ENCODE measurements around the gene TULP4.
"Not testable (repeated sequence)": the region's sequence is repeated elsewhere in the genome, so short reads cannot be mapped to it uniquely, and the experiment has no call there.

The TULP4 gene

DNA sequence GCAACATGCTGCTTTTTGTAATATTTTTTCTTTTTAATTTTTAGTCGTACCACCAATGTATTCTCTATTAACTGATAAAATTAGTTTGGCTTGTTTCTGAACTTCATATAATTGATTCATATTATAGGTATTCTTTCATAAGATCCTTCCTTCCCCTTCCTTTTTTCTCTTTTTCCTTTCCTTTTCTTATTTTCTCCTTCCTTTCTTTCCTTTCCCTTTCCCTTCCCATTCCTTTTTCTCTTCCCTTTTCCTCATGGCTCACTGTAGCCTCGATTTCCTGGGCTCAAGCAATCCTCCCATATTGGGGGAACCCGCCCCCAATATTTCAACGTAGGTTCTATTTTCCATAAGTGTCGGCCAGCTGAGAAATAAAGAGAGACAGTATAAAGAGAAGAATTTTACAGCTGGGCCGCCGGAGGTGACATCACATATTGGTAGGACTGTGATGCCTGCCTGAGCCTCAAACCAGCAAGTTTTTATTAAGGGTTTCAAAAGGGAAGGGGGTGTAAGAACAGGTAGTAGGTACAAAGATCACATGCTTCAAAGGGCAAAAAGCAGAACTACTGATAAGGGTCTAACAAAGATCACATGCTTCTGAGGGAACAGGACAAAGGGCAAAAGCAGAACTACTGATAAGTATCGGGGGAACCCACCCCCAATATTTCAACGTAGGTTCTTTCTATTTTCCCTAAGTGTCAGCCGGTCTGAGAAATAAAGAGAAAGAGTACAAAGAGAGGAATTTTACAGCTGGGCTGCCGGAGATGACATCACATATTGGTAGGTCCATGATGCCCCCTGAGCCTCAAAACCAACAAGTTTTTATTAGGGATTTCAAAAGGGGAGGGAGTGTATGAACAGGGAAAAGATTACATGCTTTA lies 16.1 kb upstream of the TULP4 start:
- not testable (repeated sequence) for DNase-seq

DNA sequence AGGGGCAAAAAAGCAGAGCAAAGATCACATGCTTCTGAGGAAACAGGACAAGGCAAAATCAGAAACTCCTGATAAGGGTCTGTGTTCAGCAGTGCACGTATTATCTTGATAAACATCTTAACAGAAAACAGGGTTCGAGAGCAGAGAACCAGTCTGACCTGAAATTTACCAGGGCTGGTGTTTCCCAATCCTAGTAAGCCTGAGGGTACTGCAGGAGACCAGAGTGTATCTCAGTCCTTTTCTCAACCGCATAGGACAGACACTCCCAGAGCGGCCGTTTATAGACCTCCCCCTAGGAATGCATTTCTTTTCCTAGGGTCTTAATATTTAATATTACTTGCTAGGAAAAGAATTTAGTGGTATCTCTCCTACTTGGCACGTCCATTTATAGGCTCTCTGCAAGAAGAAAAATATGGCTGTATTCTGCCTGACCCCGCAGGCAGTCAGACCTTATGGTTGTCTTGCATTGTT lies 15.4 kb upstream of the TULP4 start:
- DNase-seq, result not testable (repeated sequence)

- not testable (repeated sequence) for DNase-seq
These were observed 14.6 kb upstream of the TULP4 start for GRCh38 chr6:158297657-158298056.

DNA sequence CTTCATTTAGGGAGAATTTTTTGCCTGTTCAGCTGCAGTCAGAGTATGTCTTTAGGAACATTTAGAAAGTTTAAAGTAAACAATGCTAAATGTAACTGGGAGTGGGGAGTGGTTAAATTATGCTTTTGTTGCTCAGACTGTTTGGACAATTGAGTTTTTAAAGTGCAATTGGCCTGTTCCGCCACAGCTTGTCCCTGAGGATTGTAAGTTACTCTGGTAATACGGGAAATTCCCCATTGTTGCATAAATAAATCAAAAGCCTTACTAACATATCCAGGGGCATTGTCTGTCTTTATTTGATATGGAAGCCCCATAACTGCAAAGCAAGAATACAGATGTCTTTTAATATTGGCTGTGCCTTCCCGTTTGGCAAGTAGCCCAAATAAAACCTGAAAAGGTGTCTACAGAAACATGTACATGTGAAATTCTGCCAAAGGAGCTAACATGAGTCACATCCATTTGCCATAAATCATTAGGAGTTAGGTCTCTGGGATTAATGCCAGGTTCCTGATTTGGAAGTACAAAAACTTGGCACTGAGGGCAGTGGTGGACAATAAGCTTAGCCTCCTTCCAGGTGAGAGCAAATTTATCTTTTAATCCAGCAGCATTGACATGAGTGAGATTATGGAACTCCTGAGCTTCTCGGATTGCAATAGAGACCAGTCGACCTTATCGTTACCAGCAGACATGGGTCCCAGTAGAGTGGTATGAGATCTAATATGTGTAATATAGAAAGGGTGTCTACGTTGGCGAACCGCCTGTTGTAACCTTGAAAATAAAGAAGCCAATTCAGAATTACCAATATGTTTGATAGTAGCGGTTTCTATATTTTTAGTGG lies 11.7 kb upstream of the TULP4 start:
- DNase-seq, result not testable (repeated sequence)

DNA sequence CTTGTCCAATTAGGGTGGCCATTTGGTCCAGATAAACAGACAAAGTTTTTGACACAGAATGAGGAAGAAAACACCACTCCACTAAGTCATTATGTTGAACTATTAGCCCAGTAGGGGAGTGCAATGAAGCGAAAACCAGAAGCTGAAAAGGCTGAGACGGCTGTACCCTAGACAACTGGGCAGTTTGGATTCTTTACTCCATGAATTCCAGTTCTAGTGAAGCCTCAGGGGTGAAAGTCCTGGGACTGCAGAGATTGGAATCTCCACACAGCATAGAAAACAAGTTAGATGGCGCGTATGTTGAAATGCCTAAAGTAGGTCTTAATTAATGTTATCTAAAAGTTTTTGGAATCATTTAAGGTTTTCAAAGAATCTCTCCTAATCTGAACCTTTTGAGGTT lies 10.7 kb upstream of the TULP4 start:
- not testable (repeated sequence) for DNase-seq

GRCh38 chr6:158302195-158302796 lies 10.0 kb upstream of the TULP4 start:
- DNase-seq, result not testable (repeated sequence)

DNA sequence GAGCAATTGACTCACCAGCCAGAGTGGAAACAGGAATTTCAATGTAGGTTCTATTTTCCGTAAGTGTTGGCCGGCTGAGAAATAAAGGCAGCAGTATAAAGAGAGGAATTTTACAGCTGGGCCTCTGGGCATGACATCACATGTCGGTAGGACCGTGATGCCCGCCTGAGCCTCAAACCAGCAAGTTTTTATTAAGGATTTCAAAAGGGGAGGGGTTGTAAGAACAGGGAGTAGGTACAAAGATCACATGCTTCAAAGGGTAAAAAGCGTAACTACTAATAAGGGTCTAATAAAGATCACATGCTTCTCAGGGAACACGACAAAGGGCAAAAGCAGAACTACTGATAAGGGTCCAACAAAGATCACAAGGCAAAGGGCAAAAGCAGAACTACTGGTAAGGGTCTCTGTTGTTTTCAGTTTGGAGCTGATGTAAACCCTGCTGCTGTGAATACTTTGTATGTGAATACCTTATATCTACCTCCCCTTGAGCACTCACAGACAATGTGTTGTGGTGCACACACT lies 9.0 kb upstream of the TULP4 start:
- DNase-seq, result no peak

- DNase-seq, result no peak
These were observed 8.0 kb upstream of the TULP4 start for GRCh38 chr6:158304254-158304653.

DNA sequence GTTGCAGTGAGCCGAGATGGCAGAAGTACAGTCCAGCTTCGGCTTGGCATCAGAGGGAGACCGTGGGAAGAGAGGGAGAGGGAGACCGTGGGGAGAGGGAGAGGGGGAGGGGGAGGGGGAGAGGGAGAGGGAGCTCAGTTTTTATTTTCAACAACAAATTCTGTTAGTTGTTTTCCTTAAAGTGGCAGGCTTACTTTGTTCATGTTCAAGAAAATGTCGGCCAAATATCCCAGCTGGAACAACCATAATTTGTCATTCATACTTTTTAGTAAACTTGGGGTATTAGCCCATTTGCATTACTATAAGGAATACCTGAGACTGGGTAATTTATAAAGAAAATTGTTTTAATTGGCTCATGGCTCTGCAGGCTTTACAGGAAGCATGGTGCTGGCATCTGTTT lies 2.5 kb upstream of the TULP4 start:
- DNase-seq, result no peak

GRCh38 chr6:158311193-158311592 lies 1.1 kb upstream of the TULP4 start:
- DNase-seq, result no peak

GRCh38 chr6:158311626-158312025 lies 639 bp upstream of the TULP4 start:
- no peak for DNase-seq

GRCh38 chr6:158312672-158313397 lies 570 bp downstream of the TULP4 start:
- DNase-seq, result no peak

DNA sequence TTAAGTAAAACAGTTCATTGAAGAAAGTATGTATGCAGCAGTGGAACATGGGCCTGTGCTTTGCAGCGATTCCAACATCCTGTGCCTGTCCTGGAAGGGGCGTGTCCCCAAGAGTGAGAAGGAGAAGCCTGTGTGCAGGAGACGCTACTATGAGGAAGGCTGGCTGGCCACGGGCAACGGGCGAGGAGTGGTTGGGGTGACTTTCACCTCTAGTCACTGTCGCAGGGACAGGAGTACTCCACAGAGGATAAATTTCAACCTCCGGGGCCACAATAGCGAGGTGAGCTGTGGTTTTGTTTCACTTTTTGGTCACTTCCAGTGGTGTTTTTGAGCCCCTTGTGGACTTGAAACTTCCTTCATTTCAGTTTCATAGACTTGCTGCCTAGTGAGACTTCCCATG lies 1.7 kb downstream of the TULP4 start:
- no peak for DNase-seq

- DNase-seq, result no peak
These were observed 2.5 kb downstream of the TULP4 start for GRCh38 chr6:158314737-158315136.

DNA sequence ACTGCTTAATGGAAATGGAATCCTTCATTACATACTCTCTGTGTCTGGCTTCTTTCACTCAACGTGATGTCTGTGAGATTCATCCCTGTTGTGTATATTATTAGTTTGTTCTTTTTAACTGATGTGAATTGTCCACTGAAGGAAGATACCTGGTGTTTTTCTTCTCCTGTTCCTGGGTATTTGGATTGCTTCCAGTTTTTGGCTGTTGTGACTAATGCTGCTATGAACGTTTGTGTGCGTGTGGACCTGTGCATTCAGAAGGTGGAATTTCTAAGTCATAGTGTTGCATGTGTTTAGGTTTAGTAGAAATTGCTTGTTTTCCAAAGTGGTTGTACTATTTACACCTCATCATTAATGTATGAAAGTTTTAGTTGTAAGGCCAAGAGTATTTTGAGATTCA lies 3.8 kb downstream of the TULP4 start:
- no peak for DNase-seq

GRCh38 chr6:158321960-158322359 lies 9.7 kb downstream of the TULP4 start:
- DNase-seq, result no peak

- DNase-seq, result no peak
These were observed 10.1 kb downstream of the TULP4 start for GRCh38 chr6:158322400-158322723.

DNA sequence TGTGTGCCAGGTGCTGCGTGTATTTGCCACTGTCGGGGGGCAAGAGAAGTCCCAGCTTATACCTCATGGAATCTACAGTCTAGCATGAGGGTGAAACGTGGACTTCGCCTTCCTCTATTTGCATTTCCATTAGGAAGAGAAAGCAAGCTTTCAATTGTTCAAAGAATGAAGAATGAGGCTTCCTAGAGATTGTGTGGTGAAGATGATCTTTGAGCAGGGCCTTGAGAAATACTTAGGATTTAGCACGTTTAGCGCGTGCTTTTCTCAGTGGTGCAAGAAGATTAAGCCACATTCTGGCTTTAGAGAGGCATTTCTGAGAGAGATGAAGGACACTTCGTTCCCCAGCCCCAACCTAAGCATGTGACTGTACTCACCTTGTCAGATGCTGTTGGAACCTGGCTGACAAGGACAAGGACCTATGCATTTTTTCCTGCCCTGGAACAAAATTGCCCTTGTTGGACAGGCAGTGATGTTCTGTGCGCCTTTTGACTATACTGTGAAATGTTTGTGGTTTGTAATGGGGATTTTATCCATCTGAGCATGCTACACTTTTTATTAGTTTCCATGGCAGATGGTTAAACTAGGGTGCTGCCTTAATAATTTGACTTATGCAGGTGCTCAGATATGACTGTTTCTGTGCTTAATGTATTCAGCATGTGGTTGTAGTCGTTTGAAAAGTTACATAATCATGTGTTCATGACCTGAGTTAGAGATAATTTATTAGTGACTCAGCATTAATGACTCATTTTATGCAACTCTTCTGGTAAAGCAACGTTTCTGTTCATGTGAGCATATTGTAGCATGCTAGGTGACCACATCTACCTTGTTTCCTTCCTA lies 10.7 kb downstream of the TULP4 start:
- DNase-seq, result no peak

DNA sequence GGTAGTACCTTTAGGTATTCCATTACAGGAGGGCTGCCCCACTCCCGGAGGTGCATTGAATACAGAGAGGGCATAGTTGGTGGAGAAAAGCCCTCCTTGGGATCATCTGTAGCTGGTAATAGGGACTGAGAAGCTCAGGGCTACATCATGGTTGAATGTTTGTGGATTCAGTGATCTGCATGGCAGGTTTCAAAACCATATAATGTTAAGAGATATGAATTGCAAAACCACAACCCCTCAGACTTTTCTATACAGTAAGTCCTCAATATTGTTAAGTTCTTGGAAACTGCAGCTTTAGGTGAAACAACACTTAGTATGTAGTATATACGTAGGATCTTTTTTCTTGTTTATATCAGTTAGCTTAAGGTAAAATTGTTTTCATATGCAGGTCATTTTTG lies 11.3 kb downstream of the TULP4 start:
- no peak for DNase-seq

GRCh38 chr6:158324136-158324535 lies 11.9 kb downstream of the TULP4 start:
- no peak for DNase-seq

DNA sequence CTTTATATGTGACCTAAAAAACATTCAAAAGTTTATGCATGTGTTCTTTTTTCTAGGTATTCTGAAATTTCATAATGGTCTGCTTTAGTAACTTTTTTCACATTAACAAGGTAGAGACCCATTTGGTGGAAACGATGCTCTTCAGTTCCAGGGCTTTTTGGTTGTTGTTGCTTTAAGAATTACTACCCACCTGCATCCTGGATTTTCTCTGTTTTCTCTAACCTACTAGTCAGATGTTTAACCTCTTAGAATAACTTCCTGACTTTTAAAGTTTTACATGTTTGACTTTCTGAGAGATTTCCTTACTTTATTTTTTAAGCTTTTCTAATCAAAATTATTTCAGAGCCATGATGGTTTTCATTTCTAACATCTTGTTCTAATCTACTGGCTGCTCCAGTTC lies 14.9 kb downstream of the TULP4 start:
- DNase-seq, result no peak

GRCh38 chr6:158328952-158329351 lies 16.7 kb downstream of the TULP4 start:
- DNase-seq, result no peak

All from NCI-H1694 treated with DMSO at 0.1 percent for 48 hours (cell line).